SK-N-SH (cell line): Measurements from ENCODE around the gene TSFM. TPM values are rescaled to one million over a fixed set of nuclear protein-coding genes. Genes with fewer than 3 reads are reported as not detected.

Source experiments
- CTCF ChIA-PET: fragments of 300-600, 350-600 bp; formaldehyde crosslinking; extraction: SDS; loops from one replicate; lab custom pipeline; 2021; lab: Yijun Ruan, JAX
- POLR2A ChIA-PET: fragments of 350-600 bp; sonication (Branson Sonifier 250); formaldehyde crosslinking; extraction: SDS; loops from one replicate; lab custom pipeline; 2020; ENCODE audit warnings: antibody characterized with exemption, inconsistent platforms; lab: Yijun Ruan, JAX
- DNase-seq: peaks from one replicate; pipeline ENCODE4 v3.0.0; 2012
- H2AFZ ChIP-seq: fragments of 200-600 bp; sonication (generic); 2 replicates; pipeline ENCODE4 v1.8.1; 2016; ENCODE audit warnings: antibody characterized with exemption, mild to moderate bottlenecking, low read depth
- H3F3A ChIP-seq: fragments of 200-600 bp; sonication (generic); replicated peaks from 2 replicates; pipeline ENCODE3; 2016; ENCODE audit warnings: antibody characterized with exemption, mild to moderate bottlenecking; ENCODE audit not compliant: insufficient read depth
- H3K27ac ChIP-seq, 2 experiments: fragments of 200-500 bp in 1 of 2; fragments of 200-600 bp in 1 of 2; sonication (Bioruptor generic) in 1 of 2; sonication (generic), shearing (Covaris generic) in 1 of 2; 2 replicates each; pipeline versions ENCODE4 v1.5.1 to v1.6.1; 2014 to 2016; ENCODE audit warnings: low read depth in 2 of 2, inconsistent platforms in 1 of 2, low read length in 1 of 2, mild to moderate bottlenecking in 1 of 2, mixed read lengths in 1 of 2
- H3K27me3 ChIP-seq: fragments of 200-600 bp; sonication (generic), shearing (Covaris generic); 2 replicates; pipeline ENCODE4 v1.6.1; 2016; ENCODE audit warnings: mixed run types; ENCODE audit not compliant: insufficient read depth
- H3K36me3 ChIP-seq, 2 experiments: fragments of 200-500 bp in 1 of 2; fragments of 200-600 bp in 1 of 2; sonication (Bioruptor generic) in 1 of 2; sonication (generic) in 1 of 2; replicated peaks in 1 of 2; 2 replicates each; pipeline versions ENCODE3 to v1.5.1; 2014 to 2016; ENCODE audit warnings: low read length in 1 of 2, mild to moderate bottlenecking in 1 of 2; ENCODE audit not compliant: insufficient read depth in 2 of 2, control insufficient read depth in 1 of 2
- H3K4me1 ChIP-seq, 2 experiments: fragments of 200-500 bp in 1 of 2; fragments of 200-600 bp in 1 of 2; sonication (Bioruptor generic) in 1 of 2; sonication (generic), shearing (Covaris generic) in 1 of 2; 2 replicates each; pipeline versions ENCODE4 v1.5.1 to v1.6.1; 2014 to 2016; ENCODE audit warnings: low read depth in 1 of 2, low read length in 1 of 2, mixed run types in 1 of 2; ENCODE audit not compliant: insufficient read depth in 2 of 2, control insufficient read depth in 1 of 2
- H3K4me2 ChIP-seq: fragments of 200-600 bp; sonication (generic), shearing (Covaris generic); 2 replicates; pipeline ENCODE4 v1.6.1; 2017; ENCODE audit warnings: mixed run types
- H3K4me3 ChIP-seq, 2 experiments: fragments of 200-500 bp in 1 of 2; fragments of 200-600 bp in 1 of 2; sonication (Bioruptor generic) in 1 of 2; sonication (generic), shearing (Covaris generic) in 1 of 2; 2 replicates each; pipeline versions ENCODE4 v1.5.1 to v1.8.1; 2014 to 2016; ENCODE audit warnings: low read depth in 2 of 2, inconsistent platforms in 1 of 2, low read length in 1 of 2, mild to moderate bottlenecking in 1 of 2, mixed read lengths in 1 of 2, moderate library complexity in 1 of 2
- H3K79me2 ChIP-seq: fragments of 200-600 bp; sonication (generic); 2 replicates; pipeline ENCODE4 v1.8.1; 2017; ENCODE audit warnings: mild to moderate bottlenecking; ENCODE audit not compliant: insufficient read depth
- H3K9ac ChIP-seq: fragments of 200-600 bp; sonication (generic); 2 replicates; pipeline ENCODE4 v1.6.1; 2017; ENCODE audit warnings: mixed run types
- H3K9me2 ChIP-seq: fragments of 200-600 bp; sonication (generic); 2 replicates; pipeline ENCODE4 v1.6.1; 2017; ENCODE audit warnings: mixed run types
- H3K9me3 ChIP-seq: fragments of 200-600 bp; sonication (generic); 2 replicates; pipeline ENCODE4 v1.6.1; 2017; ENCODE audit warnings: mixed run types, mild to moderate bottlenecking, moderate library complexity
- H4K20me1 ChIP-seq: fragments of 200-600 bp; sonication (generic); 2 replicates; pipeline ENCODE4 v1.6.1; 2017; ENCODE audit warnings: mild to moderate bottlenecking, mixed run types; ENCODE audit not compliant: insufficient read depth
- CHD2 ChIP-seq: fragments of 150-350 bp; IDR thresholded peaks from 2 replicates; pipeline ENCODE4 v1.6.1; 2018; ENCODE audit warnings: low read length; ENCODE audit not compliant: partially characterized antibody
- ELF1 ChIP-seq: IDR thresholded peaks from 2 replicates; pipeline ENCODE4 v1.4.0; 2012
- EP300 ChIP-seq, 2 experiments: IDR thresholded peaks; 2 replicates each; pipeline versions ENCODE4 v1.4.0 to v1.6.1; 2012; ENCODE audit warnings: borderline replicate concordance in 1 of 2, low read depth in 1 of 2, low read length in 1 of 2
- FOXM1 ChIP-seq: IDR thresholded peaks from 2 replicates; pipeline ENCODE4 v1.4.0; 2012; ENCODE audit warnings: low read depth, mild to moderate bottlenecking
- GATA2 ChIP-seq: sonication (generic); formaldehyde crosslinking; IDR thresholded peaks from 2 replicates; pipeline ENCODE4 v1.5.0; 2020; ENCODE audit warnings: mild to moderate bottlenecking, missing genetic modification reagents
- JUND ChIP-seq: IDR thresholded peaks from 2 replicates; pipeline ENCODE4 v1.4.0; 2012
- NFIC ChIP-seq: IDR thresholded peaks from 2 replicates; pipeline ENCODE4 v1.4.0; 2012; ENCODE audit warnings: borderline replicate concordance
- NRF1 ChIP-seq: IDR thresholded peaks from 2 replicates; pipeline ENCODE4 v1.6.1; 2012; ENCODE audit warnings: low read depth, mild to moderate bottlenecking, low read length
- RAD21 ChIP-seq: IDR thresholded peaks from 2 replicates; pipeline ENCODE4 v1.6.1; 2012; ENCODE audit warnings: mild to moderate bottlenecking, low read length
- RFX5 ChIP-seq: IDR thresholded peaks from 2 replicates; pipeline ENCODE4 v1.6.1; 2012; ENCODE audit warnings: mild to moderate bottlenecking, improper control_type of control experiment, low read length
- RXRA ChIP-seq: IDR thresholded peaks from 2 replicates; pipeline ENCODE4 v1.4.0; 2012; ENCODE audit warnings: low read depth, mild to moderate bottlenecking, borderline replicate concordance
- SIN3A ChIP-seq: IDR thresholded peaks from 2 replicates; pipeline ENCODE4 v1.6.1; 2012; ENCODE audit warnings: low read depth, mild to moderate bottlenecking, low read length, moderate library complexity, borderline replicate concordance
- TAF1 ChIP-seq: IDR thresholded peaks from 2 replicates; pipeline ENCODE4 v1.6.1; 2012; ENCODE audit warnings: low read depth, mild to moderate bottlenecking, low read length, moderate library complexity, borderline replicate concordance
- TCF12 ChIP-seq: IDR thresholded peaks from 2 replicates; pipeline ENCODE4 v1.4.0; 2012
- TEAD4 ChIP-seq: IDR thresholded peaks from 2 replicates; pipeline ENCODE4 v1.4.0; 2012; ENCODE audit warnings: mild to moderate bottlenecking, borderline replicate concordance; ENCODE audit not compliant: insufficient read depth
- WGBS: methylation state at CpG from one replicate; pipeline ENCODE4 v1.1.6; 2017; ENCODE audit warnings: low lambda C conversion rate; 5-methylcytosine and 5-hydroxymethylcytosine counted together
- polyA plus RNA-seq, 3 experiments: library from polyadenylated mRNA; depleted of rRNA; stranded (reverse); fragments of >200 nt; gene quantifications; 2 replicates each; pipeline ENCODE4 v1.2.3, GENCODE V29; 2012
- TF ChIP-seq, protein P1 (sequence below): IDR thresholded peaks from 2 replicates; pipeline ENCODE4 v1.4.0; 2012; ENCODE audit warnings: low read depth, borderline replicate concordance
- TF ChIP-seq, protein P2 (sequence below): IDR thresholded peaks from 2 replicates; pipeline ENCODE4; 2012
- TF ChIP-seq, protein P3 (sequence below): IDR thresholded peaks from 2 replicates; pipeline ENCODE4 v1.4.0; 2012; ENCODE audit warnings: low read depth
- TF ChIP-seq, protein P4 (sequence below): IDR thresholded peaks from 2 replicates; pipeline ENCODE4 v1.6.1; 2012; ENCODE audit warnings: mild to moderate bottlenecking, low read depth, low read length, moderate library complexity

Gene TSFM
- polyA plus RNA-seq, 1 of the 3 experiments (the other 2 are of a cell fraction), result 28.7 TPM

DNA sequence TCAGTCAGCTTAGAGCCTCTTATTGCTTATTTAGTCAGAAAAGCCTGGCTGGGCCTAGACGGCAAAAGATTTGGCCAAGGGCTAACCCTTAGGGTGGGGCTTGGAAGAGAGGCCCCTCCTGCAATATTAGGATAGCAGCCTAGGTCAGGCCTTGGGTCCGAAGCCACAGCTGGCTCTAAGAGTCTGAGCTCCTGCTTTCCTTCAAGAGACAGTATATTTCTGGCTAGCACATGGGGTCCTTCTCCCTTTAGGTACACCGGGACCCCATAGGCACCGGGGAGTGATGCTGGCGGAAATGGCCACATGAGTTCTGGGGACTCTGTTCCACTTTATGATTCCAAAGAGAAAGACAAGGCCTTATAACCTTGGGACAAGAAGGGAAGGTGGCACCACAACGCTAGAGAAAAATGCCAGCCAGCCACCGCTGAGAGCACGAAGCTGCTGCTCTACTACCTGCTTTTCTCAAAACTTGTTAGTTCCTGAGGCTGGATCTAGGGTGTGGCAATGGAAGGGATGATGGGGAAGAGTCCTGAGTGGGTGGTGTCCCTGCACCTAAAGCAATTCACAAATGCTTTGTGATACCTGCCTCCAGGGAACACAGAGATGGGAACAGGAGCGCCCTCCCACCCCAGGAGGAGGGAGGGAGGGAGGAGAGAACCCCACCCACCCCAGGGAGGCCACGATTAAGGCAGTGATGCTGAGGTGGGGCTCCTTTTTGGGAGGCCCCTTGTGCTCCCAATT lies 39.1 kb downstream of the TSFM start:
- POLR2A ChIA-PET, result no interaction called here
- no peaks in the 10 kb centered on the region for H3K9me3 ChIP-seq
- H4K20me1 ChIP-seq, result peaks cover 29% of the 10 kb centered on the region
- TF ChIP-seq TEAD4 (no peak), EP300 (IDR thresholded peaks at IDR 0.05; ENCODE audit: borderline replicate concordance in 1 of 2, low read depth in 1 of 2, low read length in 1 of 2) (no peak)
- TF ChIP-seq, protein P1, sequence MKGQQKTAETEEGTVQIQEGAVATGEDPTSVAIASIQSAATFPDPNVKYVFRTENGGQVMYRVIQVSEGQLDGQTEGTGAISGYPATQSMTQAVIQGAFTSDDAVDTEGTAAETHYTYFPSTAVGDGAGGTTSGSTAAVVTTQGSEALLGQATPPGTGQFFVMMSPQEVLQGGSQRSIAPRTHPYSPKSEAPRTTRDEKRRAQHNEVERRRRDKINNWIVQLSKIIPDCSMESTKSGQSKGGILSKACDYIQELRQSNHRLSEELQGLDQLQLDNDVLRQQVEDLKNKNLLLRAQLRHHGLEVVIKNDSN, result no peak
- TF ChIP-seq, protein P2, sequence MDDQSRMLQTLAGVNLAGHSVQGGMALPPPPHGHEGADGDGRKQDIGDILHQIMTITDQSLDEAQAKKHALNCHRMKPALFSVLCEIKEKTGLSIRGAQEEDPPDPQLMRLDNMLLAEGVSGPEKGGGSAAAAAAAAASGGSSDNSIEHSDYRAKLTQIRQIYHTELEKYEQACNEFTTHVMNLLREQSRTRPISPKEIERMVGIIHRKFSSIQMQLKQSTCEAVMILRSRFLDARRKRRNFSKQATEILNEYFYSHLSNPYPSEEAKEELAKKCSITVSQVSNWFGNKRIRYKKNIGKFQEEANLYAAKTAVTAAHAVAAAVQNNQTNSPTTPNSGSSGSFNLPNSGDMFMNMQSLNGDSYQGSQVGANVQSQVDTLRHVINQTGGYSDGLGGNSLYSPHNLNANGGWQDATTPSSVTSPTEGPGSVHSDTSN, result no peak
- no peak for DNase-seq
- H3K4me2 ChIP-seq, result no peak overlapping the region
- H3F3A ChIP-seq, result peaks cover 10% of the 10 kb centered on the region
- CTCF ChIA-PET, result interaction anchor here (1.0 to 2.5 kb wide), 2 partner anchors 11 kb away, joined by 3 to 11 read pairs; no protein-coding TSS in a partner anchor
- WGBS, result 93% methylated on average over 8 of the region's 10 CpGs
- H3K79me2 ChIP-seq, result peaks cover 7% of the 10 kb centered on the region; the same call in 1 of the 2 replicates
- no peak overlapping the region for H3K4me3 ChIP-seq
- H3K27me3 ChIP-seq, result no peaks in the 10 kb centered on the region
- H3K9me2 ChIP-seq, result no peaks in the 10 kb centered on the region
- no peak overlapping the region for H3K27ac ChIP-seq
- peaks cover 51 to 70% of the 10 kb centered on the region in 2 experiments for H3K36me3 ChIP-seq
- no peak overlapping the region for H2AFZ ChIP-seq
- H3K4me1 ChIP-seq, result peaks cover 0 to 2% of the 10 kb centered on the region in 2 experiments; a peak in 1 of 4 replicates
- H3K9ac ChIP-seq, result no peak overlapping the region

DNA sequence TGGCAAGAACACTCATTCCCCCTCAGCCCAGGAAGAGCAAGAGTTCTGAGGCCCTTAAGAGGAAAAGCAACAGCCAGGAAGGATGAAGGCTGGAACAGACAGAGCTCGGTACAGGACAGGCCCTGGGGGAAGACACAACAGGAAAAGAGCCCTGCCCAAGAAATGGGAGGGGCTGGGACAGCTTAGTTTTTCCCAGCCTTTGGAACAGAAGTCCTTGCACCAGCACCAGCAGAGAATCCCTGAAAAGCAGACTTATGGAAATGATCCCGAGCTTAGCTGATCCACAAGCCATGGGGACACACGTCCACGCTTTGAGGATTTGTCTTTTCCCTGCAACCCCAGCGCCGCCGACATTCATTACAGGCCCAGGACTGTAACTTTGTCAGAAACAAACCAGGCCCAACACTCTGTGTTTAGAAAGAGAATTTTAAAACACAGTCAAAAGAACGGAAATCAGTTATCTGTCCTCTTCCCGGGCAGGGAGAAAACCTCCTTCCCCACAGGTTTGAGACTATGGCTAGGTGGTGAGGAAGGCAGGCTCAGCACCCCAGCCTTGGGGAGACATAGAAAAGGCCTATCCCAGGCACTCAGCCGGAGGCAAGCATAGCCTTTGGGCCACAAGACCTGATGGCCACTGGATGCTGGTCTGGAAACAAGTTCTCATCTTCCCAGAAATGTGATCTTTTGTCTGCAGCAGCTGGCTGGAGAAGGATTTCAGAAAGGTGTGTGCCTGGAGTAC lies 40.0 kb downstream of the TSFM start:
- POLR2A ChIA-PET, result interaction anchor here (0.6 kb wide), 1 partner anchor 18 kb away, joined by 3 read pairs; no protein-coding TSS in a partner anchor
- DNase-seq, result no peak
- peaks cover 16% of the 10 kb centered on the region; the same call in 1 of the 2 replicates for H3K79me2 ChIP-seq
- TF ChIP-seq TAF1 (no peak), JUND (no peak), SIN3A (no peak), NFIC (no peak), NRF1 (no peak), RXRA (no peak), CHD2 (no peak), RAD21 (no peak), ELF1 (no peak), FOXM1 (no peak), RFX5 (no peak), GATA2 (CRISPR knock-in tag) (no peak), TEAD4 (no peak), TCF12 (no peak)
- TF ChIP-seq, protein P3, sequence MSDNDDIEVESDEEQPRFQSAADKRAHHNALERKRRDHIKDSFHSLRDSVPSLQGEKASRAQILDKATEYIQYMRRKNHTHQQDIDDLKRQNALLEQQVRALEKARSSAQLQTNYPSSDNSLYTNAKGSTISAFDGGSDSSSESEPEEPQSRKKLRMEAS, result no peak
- TF ChIP-seq, protein P2, result no peak
- TF ChIP-seq, protein P4, sequence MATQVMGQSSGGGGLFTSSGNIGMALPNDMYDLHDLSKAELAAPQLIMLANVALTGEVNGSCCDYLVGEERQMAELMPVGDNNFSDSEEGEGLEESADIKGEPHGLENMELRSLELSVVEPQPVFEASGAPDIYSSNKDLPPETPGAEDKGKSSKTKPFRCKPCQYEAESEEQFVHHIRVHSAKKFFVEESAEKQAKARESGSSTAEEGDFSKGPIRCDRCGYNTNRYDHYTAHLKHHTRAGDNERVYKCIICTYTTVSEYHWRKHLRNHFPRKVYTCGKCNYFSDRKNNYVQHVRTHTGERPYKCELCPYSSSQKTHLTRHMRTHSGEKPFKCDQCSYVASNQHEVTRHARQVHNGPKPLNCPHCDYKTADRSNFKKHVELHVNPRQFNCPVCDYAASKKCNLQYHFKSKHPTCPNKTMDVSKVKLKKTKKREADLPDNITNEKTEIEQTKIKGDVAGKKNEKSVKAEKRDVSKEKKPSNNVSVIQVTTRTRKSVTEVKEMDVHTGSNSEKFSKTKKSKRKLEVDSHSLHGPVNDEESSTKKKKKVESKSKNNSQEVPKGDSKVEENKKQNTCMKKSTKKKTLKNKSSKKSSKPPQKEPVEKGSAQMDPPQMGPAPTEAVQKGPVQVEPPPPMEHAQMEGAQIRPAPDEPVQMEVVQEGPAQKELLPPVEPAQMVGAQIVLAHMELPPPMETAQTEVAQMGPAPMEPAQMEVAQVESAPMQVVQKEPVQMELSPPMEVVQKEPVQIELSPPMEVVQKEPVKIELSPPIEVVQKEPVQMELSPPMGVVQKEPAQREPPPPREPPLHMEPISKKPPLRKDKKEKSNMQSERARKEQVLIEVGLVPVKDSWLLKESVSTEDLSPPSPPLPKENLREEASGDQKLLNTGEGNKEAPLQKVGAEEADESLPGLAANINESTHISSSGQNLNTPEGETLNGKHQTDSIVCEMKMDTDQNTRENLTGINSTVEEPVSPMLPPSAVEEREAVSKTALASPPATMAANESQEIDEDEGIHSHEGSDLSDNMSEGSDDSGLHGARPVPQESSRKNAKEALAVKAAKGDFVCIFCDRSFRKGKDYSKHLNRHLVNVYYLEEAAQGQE, result no peak

More for the DNA sequence above, 40.0 kb downstream of the TSFM start:
- Histone ChIP-seq H3K4me2 (no peak overlapping the region), H3F3A (peaks cover 7% of the 10 kb centered on the region), H3K36me3 (peaks cover 60 to 80% of the 10 kb centered on the region in 2 experiments), H3K4me3 (no peak overlapping the region), H3K9me3 (no peaks in the 10 kb centered on the region), H4K20me1 (peaks cover 38% of the 10 kb centered on the region), H3K9me2 (no peaks in the 10 kb centered on the region), H3K27ac (no peak overlapping the region), H3K9ac (no peak overlapping the region), H3K4me1 (no peaks in the 10 kb centered on the region; a peak in 1 of 4 replicates), H3K27me3 (no peaks in the 10 kb centered on the region), H2AFZ (no peak overlapping the region)
- CTCF ChIA-PET, result interaction anchor here (1.1 to 2.5 kb wide), 4 partner anchors 10 to 71 kb away, joined by 3 to 11 read pairs (median 4); no protein-coding TSS in a partner anchor
- 94% methylated on average over 10 of the region's 10 CpGs for WGBS
